GM12801 (cell line): Measurements from ENCODE around the gene NUBPL.

ENCODE experiments used
- CTCF ChIP-seq: IDR thresholded peaks from one replicate; pipeline ENCODE4 v1.5.1; 2011; ENCODE audit warnings: control low read depth; ENCODE audit not compliant: insufficient read length; ENCODE audit errors: extremely low read depth

The NUBPL gene

GRCh38 chr14:31700282-31701074 is 139.3 kb downstream of the NUBPL start:
- TF ChIP-seq CTCF: no peak

- no peak for TF ChIP-seq CTCF
These were observed 140.9 kb downstream of the NUBPL start for GRCh38 chr14:31702130-31702529.

- TF ChIP-seq CTCF: no peak
These were observed 141.9 kb downstream of the NUBPL start for GRCh38 chr14:31703056-31703455.

- TF ChIP-seq CTCF: no peak
These were observed 144.5 kb downstream of the NUBPL start for GRCh38 chr14:31705731-31706130.

- no peak for TF ChIP-seq CTCF
These were observed 151.3 kb downstream of the NUBPL start for GRCh38 chr14:31712244-31713127.

- TF ChIP-seq CTCF: no peak
These were observed 155.0 kb downstream of the NUBPL start for GRCh38 chr14:31716208-31716607.

GRCh38 chr14:31717294-31718085 is 156.3 kb downstream of the NUBPL start:
- TF ChIP-seq CTCF: no peak
